SU-DHL-6 (cell line): Measurements from ENCODE around the gene EDA.

Experiments
- H2AFZ ChIP-seq: fragments of 200-600 bp; sonication (generic); 2 replicates; pipeline ENCODE4 v1.6.1; 2014; ENCODE audit warnings: low read depth, mild to moderate bottlenecking, moderate library complexity, mixed read lengths, antibody characterized with exemption, low read length; ENCODE audit not compliant: severe bottlenecking
- H3F3A ChIP-seq: fragments of 200-600 bp; shearing (Covaris generic); 2 replicates; pipeline ENCODE4 v1.6.0; 2016; ENCODE audit warnings: antibody characterized with exemption, mild to moderate bottlenecking; ENCODE audit not compliant: insufficient read depth
- H3K27ac ChIP-seq: fragments of 200-600 bp; sonication (generic); 2 replicates; pipeline ENCODE4 v1.5.1; 2016; ENCODE audit warnings: low read depth, mild to moderate bottlenecking, low read length, moderate library complexity, mixed read lengths
- H3K27me3 ChIP-seq: fragments of 200-600 bp; sonication (generic), shearing (Covaris generic); 2 replicates; pipeline ENCODE4 v1.6.0; 2014; ENCODE audit warnings: mild to moderate bottlenecking, low read length
- H3K36me3 ChIP-seq: fragments of 200-600 bp; sonication (generic); 2 replicates; pipeline ENCODE4 v1.6.1; 2014; ENCODE audit warnings: mild to moderate bottlenecking, low read length, mixed read lengths
- H3K4me2 ChIP-seq: fragments of 300-600, 200-600 bp; shearing (Covaris generic), sonication (generic); 2 replicates; pipeline ENCODE4 v1.6.0; 2014; ENCODE audit warnings: low read length, low read depth, mild to moderate bottlenecking; ENCODE audit not compliant: poor library complexity, severe bottlenecking
- H3K4me3 ChIP-seq: fragments of 200-600 bp; sonication (generic); 2 replicates; pipeline ENCODE4 v1.5.1; 2014; ENCODE audit warnings: antibody characterized with exemption, low read length, mild to moderate bottlenecking, mixed read lengths; ENCODE audit not compliant: insufficient read depth, poor library complexity, severe bottlenecking
- H3K79me2 ChIP-seq: fragments of 200-600 bp; sonication (generic); 2 replicates; pipeline ENCODE4 v1.6.1; 2014; ENCODE audit warnings: mild to moderate bottlenecking, low read length, moderate library complexity; ENCODE audit not compliant: insufficient read depth
- H3K9ac ChIP-seq: fragments of 200-600 bp; sonication (generic); 2 replicates; pipeline ENCODE4 v1.7.0; 2014; ENCODE audit warnings: mild to moderate bottlenecking, low read length
- H3K9me2 ChIP-seq: fragments of 200-600 bp; sonication (generic); replicated peaks from 2 replicates; pipeline ENCODE4 v1.6.1; 2014; ENCODE audit warnings: low read length; ENCODE audit not compliant: insufficient read depth
- H3K9me3 ChIP-seq: fragments of 200-600 bp; sonication (generic); 2 replicates; pipeline ENCODE4 v1.6.1; 2014; ENCODE audit warnings: low read length, mixed read lengths; ENCODE audit not compliant: insufficient read depth
- H4K20me1 ChIP-seq: fragments of 200-600 bp; sonication (generic); 2 replicates; pipeline ENCODE4 v1.6.1; 2014; ENCODE audit warnings: low read depth, mild to moderate bottlenecking, antibody characterized with exemption, low read length, moderate library complexity, mixed read lengths
- CTCF ChIP-seq: fragments of 200-600 bp; sonication (generic); IDR thresholded peaks from one replicate; pipeline ENCODE4 v1.5.1; 2017; ENCODE audit warnings: antibody characterized with exemption, mild to moderate bottlenecking, low read length, moderate library complexity; ENCODE audit not compliant: insufficient read depth, poor library complexity, severe bottlenecking
- EZH2phosphoT487 ChIP-seq: fragments of 200-600 bp; sonication (generic), shearing (Covaris generic); conservative IDR thresholded peaks from 2 replicates; pipeline ENCODE4 v1.6.1; 2018; ENCODE audit warnings: mild to moderate bottlenecking, antibody characterized with exemption, low read length, moderate library complexity, mixed read lengths

EDA gene

GRCh38 chrX:70043685-70044084 is 427.8 kb downstream of the EDA start:
- Histone ChIP-seq H3K27ac (no peak overlapping the region), H3K27me3 (no peaks in the 10 kb centered on the region), H3F3A (no peaks in the 10 kb centered on the region), H3K36me3 (no peaks in the 10 kb centered on the region), H3K9ac (no peak overlapping the region), H2AFZ (no peak overlapping the region), H3K9me2 (no peaks in the 10 kb centered on the region), H4K20me1 (no peaks in the 10 kb centered on the region), H3K4me3 (no peak overlapping the region), H3K79me2 (no peaks in the 10 kb centered on the region), H3K9me3 (no peaks in the 10 kb centered on the region), H3K4me2 (no peak overlapping the region)
- no peak for TF ChIP-seq CTCF
- no peak for TF ChIP-seq EZH2phosphoT487

GRCh38 chrX:70044541-70045245 is 428.8 kb downstream of the EDA start:
- Histone ChIP-seq H3K9me3 (no peaks in the 10 kb centered on the region), H3K27me3 (no peaks in the 10 kb centered on the region), H3K27ac (no peak overlapping the region), H3F3A (no peaks in the 10 kb centered on the region), H3K36me3 (no peaks in the 10 kb centered on the region), H3K79me2 (no peaks in the 10 kb centered on the region), H3K4me2 (no peak overlapping the region), H3K9me2 (no peaks in the 10 kb centered on the region), H3K9ac (no peak overlapping the region), H2AFZ (no peak overlapping the region), H3K4me3 (no peak overlapping the region), H4K20me1 (no peaks in the 10 kb centered on the region)
- no peak for TF ChIP-seq EZH2phosphoT487
- no peak for TF ChIP-seq CTCF

- H3K79me2 ChIP-seq, result no peaks in the 10 kb centered on the region
- H3K4me2 ChIP-seq, result no peak overlapping the region
- H3K9me3 ChIP-seq, result no peaks in the 10 kb centered on the region
- H3K9me2 ChIP-seq, result no peaks in the 10 kb centered on the region
- no peaks in the 10 kb centered on the region for H3K27me3 ChIP-seq
- no peak overlapping the region for H2AFZ ChIP-seq
- H4K20me1 ChIP-seq, result no peaks in the 10 kb centered on the region
- H3K4me3 ChIP-seq, result no peak overlapping the region
- no peaks in the 10 kb centered on the region for H3F3A ChIP-seq
- no peak overlapping the region for H3K9ac ChIP-seq
- H3K27ac ChIP-seq, result no peak overlapping the region
- no peaks in the 10 kb centered on the region for H3K36me3 ChIP-seq
- TF ChIP-seq CTCF (no peak), EZH2phosphoT487 (no peak)
Measured at GRCh38 chrX:70046978-70047377, 431.1 kb downstream of the EDA start.

GRCh38 chrX:70049406-70049805 is 433.5 kb downstream of the EDA start:
- Histone ChIP-seq H2AFZ (no peak overlapping the region), H4K20me1 (no peaks in the 10 kb centered on the region), H3K9me2 (no peaks in the 10 kb centered on the region), H3K4me2 (no peak overlapping the region), H3K27me3 (no peaks in the 10 kb centered on the region), H3K27ac (no peak overlapping the region), H3K79me2 (no peaks in the 10 kb centered on the region), H3K4me3 (no peak overlapping the region), H3K9me3 (no peaks in the 10 kb centered on the region), H3F3A (no peaks in the 10 kb centered on the region), H3K9ac (no peak overlapping the region), H3K36me3 (no peaks in the 10 kb centered on the region)
- TF ChIP-seq EZH2phosphoT487 (no peak), CTCF (no peak)
